SKM-1 treated with dmso at 0.1 percent for 144 hours (cell line): ENCODE data around the gene RAB31.
"Not testable (repeated sequence)": the region's sequence is repeated elsewhere in the genome, so short reads cannot be mapped to it uniquely, and the experiment has no call there.

Source experiments
- DNase-seq: peaks from one replicate; lab custom pipeline; 2025; ENCODE audit not compliant: unreplicated experiment; lab: John Stamatoyannopoulos, UW

The RAB31 gene, protein sequence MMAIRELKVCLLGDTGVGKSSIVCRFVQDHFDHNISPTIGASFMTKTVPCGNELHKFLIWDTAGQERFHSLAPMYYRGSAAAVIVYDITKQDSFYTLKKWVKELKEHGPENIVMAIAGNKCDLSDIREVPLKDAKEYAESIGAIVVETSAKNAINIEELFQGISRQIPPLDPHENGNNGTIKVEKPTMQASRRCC

DNA sequence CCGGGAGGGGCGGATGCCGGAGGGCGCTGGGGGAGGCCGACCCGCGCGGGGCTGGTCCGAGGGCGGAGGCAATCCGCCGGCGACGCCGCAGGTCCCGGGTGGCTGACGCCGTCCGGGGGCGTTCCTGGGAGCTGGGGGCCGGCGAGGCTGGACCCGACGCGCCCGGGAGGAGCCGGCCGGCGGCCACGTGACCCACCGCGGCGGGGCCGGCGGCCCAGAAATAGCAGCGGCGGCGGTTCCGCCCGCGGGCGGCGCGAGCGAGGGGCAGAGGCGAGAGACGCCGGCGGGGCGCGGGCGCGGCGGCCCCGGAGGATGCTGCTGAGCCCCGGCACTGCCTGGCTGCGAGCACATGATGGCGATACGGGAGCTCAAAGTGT, at the start of gene RAB31:
Gene RAB31, plus strand, starts transcription at position 245 of the 377 bp plus-strand sequence. Its CDS starts 105 bp downstream, at position 350.
- peak; percentile 64 for DNase-seq

DNA sequence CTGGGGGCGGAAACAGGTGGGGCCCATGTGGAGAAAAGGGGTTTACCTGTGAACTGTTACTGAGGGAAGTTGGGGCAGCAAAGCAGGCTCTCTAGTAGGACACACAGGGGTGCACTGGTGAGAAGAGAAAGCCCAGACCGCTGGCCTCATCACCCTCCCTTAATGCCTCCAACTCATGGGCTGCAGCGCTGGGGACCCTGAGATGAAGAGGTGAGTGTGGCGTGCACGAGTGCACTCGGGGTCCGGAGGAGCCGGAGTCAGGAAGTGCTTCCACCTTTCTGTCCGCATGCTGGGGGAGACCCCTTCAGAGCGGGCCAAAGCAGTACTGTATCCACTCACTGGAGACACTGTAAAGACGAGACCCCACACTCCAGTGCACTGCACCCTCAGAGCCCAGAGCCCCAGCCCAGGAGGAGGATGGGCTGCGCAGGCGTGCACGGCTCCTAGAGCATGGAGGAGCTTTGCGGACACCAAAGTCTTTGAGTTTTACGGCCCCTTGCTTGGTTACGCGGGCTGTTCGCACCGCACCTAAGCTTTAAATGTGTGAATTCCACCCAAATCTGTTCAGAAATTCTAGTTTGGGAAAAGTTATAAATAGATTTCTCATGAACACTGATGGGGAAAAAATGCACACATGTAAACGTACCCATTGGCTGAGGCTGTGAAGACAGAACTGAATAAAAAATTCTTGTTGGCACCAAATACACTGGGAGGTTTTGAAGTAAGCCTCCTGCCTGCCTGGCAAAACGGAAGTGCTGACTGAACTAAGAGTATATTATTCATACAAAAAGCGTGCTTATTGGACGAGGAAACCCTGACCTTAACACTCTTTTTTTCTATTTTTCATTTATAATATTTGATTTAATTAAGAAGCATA, 48.4 kb upstream of the RAB31 start:
- no peak for DNase-seq

DNA sequence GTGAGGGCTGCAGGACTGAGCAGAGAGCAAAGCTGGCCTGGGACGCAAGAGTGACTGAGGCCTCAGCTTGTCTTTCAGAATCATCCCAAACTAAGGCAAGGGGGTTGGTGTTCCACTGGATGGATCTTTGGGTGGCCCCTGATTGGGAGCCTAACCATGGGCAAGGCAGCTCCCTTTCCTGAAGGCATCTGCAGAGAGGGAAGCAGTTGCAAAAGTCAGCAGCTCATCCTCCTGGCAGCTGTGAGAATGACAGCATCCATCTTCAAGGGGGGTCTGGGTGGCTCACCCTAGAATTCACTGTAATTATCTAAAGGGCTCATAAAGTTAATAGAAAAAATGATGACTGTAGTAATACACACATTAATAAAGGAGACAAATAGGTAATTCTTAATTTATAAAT, 46.5 kb upstream of the RAB31 start:
- DNase-seq: no peak

DNA sequence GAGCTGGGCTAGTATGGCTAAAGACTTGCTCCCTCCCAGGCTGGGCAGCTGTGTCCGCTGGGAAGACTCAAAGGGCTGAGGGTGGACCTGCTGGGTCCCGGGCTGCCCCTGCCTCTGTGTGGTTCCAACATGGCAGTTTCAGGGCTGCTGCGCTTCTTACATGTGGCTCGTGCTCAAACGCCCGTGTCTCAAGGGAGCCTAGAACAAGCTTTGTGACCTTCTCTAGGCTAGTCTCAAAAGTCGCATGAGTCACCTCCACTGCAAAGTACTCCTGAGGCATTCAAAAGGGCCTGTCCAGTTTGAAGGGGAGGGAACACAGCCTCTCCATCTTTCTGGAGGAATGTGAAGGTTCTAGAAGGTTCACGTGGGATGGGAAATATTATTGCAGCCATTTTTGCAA, 44.7 kb upstream of the RAB31 start:
- DNase-seq: no peak

DNA sequence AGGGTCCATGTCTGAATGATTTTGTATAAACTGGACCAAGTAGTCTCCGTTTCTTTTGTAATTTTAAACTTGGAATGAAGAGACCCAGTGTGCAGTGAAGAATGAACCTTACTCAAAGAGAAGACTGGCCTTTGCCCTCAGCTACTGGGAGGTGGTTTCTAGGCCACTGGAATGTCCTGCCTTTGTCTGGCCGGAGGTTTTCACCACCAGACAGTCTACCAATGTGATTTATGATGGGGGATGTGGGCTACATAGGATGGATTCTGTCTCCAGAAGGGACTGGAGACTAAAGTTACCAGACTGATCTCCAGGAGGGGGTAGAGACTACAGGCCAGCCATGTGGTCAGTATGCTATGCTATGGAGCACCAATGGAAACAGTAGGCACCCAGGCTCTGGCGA, 42.8 kb upstream of the RAB31 start:
- DNase-seq: no peak

DNA sequence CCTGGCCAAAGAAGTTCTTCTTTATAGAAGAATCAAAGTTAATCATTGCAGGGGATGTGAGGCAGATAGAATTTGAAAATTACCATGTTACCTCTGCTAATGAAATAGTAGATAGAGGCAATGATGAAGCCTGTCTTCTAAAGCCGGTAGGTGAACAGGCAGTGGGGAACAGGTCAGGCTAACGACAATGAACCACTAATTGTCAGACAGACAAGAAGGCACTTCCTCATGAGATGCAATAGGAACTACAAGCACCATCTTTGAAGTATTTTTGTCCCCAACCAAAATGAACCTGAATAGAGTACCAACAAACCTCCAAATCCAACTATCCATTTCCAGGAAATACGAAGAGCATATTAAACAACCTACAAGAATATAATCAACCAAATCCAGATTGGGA, 41.6 kb upstream of the RAB31 start:
- DNase-seq: no peak

DNA sequence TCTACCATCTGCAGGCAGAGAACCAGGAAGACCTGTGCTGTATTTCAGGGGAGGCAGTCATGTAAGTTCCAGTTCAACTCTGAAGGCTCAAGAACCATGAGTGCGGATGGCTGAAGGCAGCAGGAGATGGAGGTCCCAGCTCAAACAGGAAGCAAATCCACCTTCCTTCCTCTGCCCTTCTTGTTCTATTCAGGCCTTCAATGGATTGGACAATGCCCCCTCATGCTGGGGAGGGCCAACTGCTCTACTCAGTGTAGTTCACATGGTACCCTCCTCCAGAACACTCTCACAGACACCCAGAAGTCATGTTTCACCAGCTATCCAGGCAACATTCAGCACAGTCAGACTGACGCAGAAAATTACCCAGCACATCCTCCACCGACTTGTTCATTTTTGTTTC, 39.1 kb upstream of the RAB31 start:
- no peak for DNase-seq

DNA sequence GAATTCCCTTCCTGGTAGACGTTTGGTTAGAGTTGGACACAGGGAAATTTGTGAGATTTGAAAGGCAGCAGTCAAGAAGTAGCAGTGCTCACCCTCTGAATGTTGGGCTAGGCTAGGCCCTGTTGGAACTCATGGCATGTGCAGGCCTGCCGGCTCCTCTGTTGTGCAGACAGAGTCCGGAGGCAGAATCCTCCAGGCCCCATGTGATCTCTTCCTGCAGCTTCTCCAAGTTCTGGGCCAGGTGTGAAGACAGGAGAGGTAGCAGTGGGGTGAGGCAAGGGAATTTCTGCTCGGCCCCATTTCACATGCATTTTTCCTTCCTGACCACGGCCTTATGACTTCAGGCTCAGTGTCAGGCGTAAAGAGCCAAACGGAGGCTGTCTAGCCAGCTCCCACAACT, 36.9 kb upstream of the RAB31 start:
- DNase-seq: no peak

DNA sequence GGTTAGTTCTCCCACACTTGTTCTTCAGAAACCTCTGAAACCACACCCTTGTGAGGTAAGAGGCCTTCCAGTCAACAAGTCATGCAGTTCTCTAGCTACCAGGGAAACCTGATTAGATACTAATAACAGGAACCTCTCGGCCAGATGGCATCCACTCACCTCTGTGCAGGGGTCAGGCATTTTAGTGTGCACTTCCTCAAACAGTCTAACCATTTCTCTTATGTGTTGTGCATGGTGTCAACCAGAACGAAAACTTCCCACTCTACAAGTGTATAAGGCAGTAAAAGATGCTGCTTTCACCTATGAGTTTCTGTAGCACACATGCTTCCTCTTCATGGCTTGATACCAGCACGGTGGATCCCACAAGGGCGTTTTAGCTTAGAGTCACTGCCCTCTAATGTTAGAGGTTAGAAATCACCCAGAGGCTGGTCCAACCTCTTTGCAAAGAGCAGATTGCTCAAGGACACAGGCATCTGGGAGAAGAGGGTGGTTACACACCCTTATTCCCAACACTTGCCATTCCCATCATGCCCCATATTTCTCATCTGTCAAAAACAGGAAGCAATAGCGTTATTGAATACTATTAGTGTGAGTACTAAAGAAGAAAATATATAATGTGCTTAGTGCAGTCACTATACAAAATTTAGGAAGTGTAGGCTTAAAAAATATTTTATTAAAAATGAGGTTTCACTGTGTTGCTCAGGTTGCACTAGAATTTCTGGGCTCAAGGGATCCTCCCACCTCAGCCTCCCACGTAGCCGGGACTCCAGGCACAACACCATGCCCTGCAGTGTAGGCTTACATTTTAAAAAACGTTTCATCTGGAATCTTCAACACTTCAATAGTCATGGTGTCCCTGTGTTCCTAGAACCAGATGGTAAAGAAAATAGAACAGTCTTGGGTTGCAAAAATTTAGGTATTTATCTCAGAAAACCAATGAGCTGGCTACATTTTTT, 34.5 kb upstream of the RAB31 start:
- peak; percentile 97 for DNase-seq

DNA sequence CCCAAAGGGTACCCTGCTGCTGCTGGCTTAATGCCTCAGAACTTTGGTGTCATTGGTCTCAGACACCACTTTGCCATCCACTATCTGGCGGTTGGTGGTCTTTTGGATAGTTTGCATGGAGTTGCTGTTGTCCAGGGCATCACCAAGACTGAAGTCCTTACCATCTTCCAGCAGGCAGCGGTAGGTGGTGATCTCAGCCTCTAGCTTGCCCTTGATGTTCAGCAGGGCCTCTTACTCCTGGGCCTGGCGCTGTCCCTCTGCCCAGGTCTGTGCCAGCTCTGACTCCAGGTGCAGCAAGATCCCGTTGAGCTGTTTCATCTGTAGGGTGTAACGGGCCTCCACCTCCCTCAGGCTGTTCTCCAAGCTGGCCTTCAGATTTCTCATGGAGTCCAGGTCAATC, 29.9 kb upstream of the RAB31 start:
- DNase-seq: not testable (repeated sequence)

DNA sequence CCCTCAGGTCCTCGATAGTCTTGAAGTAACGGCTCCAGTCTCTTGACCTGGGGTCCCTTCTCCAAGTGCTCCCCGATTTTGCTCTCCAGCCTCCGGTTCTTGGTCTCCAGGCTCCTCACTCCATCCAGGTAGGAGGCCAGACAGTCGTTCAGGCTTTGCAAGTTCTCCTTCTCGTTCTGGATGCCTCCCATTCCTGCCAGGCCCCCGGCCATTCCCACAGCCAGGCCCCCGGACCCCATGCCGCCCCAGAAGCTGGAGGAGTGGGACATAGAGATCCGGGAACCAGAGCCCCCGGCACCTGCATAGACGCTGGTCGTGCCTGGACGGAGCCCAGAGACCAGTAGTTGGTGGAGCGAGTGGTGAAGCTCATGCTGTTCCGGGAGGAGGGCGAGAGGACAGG, 29.0 kb upstream of the RAB31 start:
- no peak for DNase-seq

DNA sequence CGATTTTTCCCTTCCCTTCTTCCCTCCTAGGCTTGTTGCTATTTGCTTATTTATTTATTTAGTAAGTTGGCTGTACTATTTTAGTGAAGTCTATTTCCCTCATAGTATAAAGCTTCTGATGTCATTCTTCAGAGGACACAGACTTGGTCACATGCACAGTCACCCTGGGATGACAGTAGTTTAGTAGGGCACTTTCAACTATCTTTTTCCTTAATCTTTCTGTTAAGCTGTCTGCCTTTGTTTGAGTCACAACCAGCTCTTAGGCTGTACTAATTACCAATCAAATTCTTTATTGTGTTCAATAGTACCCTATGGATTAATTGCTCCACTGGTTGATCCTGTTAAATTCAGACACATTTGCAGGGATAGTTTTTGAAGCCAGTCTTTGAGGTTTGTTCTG, 26.9 kb upstream of the RAB31 start:
- no peak for DNase-seq

DNA sequence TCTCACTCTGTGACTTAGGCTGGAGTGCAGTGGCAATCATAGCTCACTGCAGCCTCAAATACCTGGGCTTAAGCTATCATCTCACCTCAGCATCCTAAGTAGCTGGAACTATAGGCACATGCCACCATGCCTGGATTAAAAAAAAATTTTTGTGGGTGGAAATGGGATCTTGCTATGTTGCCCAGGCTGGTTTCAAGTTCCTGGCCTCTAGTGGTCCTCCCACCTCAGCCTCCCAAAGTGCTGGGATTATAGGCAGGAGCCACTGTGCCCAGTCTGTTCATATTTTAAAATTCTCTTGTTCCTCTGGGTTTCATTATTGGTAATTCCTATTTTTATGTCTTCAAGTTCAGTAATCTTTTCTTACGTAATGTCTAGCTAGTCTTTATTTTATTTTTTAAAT, 25.5 kb upstream of the RAB31 start:
- DNase-seq: no peak

DNA sequence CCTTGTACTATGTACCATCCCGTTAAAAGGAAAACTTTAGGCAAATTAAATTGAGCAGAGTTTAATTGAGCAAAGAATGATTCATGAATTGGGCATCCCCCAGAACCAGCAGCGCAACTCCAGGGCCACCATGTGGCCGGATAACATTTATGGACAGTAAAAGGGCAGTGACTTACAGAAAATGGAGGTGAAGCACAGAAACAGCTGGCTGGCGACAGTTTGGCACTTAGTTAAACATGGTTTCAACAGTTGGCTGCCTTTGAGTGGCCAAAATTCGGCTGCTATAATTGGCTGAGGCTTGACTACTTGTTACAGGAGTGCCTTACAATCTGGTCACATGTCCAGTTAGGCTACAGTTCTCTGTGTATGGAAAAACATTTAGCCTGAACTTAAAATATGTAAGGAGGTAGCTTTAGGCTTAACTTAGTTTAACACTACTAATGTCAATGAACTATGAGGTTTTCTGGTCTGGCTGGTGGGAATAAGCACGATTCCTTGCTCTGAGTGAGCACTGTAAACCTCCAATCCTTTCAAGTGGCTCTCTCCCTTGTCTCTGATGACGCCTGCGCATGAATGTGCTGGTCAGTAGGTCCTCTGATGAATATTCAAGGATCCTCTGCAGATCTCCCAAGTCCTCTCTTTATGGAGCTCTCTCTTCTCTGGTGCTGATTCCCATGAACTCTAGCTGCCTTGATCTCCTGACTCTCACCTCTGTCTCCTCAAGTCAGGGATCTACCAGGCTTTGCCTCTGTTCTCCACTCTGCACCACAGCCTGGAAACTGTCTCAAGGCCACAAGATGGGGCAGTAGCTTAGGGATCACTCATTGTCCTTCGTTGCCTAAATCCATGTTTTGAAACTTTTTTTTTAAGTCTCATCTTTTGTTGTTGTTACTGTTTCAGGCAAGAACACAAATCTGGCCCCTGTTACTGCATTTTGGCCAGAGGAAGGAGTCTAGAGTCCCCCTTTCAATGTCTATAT, 24.4 kb upstream of the RAB31 start:
- peak; percentile 33 for DNase-seq

DNA sequence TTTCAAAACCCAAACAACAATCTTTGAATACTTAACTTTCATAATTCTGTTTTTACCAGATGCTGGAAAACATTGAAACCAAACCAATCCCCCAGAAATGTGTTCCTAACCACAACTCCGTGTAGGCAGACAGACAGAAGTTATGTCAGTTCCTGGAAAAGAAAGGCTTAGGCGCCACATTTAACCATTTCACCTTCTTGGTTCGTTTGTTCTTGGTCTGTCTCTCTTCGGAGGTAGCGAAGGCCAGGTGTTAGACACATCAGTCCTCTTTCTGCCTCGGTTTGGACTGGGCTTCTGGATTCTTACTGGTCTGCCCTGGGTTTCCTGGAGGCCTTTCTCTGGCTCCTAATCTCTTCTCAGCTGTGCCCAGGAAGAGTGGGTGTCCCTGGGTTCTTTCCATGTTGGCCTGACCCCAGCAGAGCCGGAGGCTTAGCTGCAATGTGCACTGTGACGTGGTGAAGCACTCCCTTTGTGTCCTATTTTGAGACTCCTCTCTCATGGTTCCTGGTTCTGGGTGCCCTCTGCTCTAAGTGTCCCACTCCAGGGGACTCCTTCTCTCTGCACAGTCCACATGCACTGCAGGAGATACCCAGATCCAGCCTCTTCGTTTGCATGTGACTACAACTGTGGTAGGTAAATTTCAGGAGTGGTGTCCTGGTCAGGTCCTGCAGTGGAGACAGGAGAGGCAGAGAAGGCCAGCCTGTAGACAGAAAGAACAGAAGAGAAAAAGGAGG, 23.1 kb upstream of the RAB31 start:
- DNase-seq: no peak

DNA sequence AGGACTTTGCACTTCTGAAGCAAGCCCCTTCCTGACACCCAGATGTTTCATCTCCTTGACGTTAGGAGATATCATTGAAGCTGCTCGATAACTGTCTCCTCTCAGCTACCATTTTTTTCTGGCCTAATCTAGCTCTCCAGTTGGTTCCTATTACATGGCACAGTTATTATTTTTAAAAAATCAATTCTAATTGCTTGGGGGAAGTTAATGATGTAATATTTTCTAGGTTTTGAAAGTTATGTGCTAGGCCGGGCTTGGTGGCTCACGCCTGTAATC, 22.5 kb upstream of the RAB31 start:
- no peak for DNase-seq

DNA sequence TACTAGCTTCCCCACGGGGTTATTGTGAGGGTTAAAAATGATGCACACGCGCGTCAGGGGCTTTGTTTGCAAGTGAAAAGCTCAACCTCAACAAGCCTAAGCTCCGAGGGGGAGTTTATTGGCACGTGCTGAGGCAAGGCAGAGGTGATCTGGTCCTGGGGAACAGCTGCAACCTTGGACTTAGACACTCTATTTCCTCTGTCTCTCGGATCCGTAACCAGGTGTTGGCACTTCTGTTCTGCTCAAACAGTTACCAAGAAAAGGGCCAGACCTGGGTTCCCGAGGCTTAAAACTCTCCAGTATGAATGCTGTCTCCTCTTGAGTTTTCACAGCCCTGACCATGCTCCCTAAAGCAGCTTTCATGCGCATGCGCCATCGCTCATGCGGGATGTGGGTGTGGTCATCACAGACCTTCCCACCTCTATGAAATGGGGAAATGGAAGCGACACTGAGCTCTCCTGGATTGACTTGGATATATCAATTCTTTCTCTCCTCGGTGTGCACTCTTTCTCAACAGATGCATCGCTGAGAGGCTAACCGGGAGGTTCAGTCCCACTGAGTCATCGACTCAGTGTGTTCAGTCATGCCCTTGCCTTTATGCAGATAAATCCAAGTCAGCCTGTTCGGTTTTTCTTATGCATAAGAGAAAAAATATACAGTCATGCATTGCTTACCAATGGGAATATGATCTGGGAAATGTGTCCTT, 19.9 kb upstream of the RAB31 start:
- no peak for DNase-seq

DNA sequence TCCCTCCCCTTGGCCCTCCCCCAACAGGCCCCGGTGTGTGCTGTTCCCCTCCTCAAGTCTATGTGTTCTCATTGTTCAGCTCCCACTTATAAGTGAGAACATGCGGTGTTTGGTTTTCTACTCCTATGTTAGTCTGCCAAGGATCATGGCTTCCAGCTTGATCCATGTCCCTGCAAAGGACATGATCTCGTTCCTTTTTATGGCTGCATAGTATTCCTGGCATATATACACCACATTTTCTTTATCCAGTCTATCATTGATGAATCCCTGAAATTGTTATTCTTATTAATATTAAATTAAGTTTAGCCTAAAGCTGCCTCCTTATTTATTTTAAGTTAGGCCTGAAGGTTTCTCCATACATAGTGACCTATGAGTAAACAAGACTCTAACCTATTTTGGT, 18.8 kb upstream of the RAB31 start:
- no peak for DNase-seq

DNA sequence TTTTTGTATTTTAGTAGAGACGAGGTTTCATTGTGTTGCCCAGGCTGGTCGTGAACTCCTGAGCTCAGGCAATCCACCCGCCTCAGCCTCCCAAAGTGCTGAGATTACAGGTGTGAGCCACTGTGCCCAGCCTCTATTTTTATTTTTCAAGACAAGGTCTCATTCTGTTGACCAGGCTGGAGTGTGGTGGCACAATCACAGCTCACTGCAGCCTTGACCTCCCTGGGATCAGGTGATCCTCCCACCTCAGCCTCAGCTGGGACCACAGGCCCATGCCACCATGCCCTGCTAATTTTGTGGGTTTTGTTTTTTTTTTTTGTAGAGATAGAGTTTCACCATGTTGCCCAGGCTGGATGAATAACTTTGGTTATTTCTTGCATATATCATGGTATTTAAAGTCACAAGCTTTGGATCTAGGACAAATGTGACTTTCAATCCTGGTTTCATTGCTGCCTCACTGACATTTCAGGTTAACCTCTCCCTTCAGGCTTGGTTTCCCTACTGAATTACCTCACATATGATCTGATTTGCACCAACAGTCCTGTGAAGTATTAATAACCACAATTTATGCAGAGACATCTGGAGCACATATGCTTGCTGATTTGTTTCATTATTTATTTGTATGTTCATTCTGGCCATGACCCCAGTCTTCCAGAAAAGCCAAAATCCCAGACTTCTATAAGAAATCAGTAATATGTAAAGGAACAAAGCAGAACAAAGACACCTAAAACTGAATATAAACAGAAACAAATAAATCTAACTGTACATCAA, 17.5 kb upstream of the RAB31 start:
- no peak for DNase-seq
